Measurements from ENCODE around the gene AQP12A.

Gene AQP12A

GRCh38 chr2:240711701-240712100, 20.0 kb downstream of the AQP12A start:
- no peak for DNase-seq

- DNase-seq, result no peak
These were observed 20.5 kb downstream of the AQP12A start for GRCh38 chr2:240712121-240712520.

DNA sequence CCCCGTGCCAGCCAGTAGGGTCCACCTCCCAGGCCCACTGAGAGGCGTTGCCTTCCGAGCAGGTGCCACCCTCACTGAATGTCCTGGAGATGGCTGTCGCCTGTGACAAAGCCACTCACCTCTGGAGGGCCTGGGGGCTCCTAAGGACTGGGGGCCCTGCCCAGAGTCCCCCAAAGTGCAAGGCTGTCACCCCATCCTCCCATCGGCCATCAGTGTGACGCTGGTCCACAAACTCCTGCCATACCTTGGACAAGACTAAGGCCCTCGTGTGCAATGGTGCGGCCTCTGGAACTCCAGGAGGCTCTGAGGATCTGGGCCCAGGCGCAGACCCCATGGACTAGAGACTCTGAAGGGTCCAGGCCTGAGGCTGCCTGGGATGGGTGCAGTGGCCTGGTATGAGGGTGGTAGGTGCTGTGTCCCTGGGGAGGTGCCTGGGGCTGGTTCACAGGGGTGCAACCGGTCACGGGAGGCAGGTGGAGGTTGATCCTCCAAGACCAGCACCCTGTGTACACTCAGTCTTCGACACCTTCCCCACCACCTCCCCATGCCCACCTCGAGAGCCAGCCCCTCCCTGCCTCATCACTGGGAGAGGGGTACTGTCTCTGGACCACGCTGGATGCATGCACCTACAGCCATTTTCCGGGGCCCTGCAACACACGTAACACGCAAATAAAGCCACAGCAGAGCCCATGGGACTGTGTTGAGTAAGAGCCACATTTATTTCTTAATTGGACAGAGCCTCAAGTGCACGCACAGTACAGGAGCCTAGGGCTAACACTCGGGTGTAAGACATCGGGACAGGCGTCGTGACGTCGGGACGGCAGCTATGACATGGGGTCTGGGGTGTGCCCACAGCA, 21.6 kb downstream of the AQP12A start:
- no peak for DNase-seq

- DNase-seq, result no peak
These were observed 22.5 kb downstream of the AQP12A start for GRCh38 chr2:240713928-240714746.

DNA sequence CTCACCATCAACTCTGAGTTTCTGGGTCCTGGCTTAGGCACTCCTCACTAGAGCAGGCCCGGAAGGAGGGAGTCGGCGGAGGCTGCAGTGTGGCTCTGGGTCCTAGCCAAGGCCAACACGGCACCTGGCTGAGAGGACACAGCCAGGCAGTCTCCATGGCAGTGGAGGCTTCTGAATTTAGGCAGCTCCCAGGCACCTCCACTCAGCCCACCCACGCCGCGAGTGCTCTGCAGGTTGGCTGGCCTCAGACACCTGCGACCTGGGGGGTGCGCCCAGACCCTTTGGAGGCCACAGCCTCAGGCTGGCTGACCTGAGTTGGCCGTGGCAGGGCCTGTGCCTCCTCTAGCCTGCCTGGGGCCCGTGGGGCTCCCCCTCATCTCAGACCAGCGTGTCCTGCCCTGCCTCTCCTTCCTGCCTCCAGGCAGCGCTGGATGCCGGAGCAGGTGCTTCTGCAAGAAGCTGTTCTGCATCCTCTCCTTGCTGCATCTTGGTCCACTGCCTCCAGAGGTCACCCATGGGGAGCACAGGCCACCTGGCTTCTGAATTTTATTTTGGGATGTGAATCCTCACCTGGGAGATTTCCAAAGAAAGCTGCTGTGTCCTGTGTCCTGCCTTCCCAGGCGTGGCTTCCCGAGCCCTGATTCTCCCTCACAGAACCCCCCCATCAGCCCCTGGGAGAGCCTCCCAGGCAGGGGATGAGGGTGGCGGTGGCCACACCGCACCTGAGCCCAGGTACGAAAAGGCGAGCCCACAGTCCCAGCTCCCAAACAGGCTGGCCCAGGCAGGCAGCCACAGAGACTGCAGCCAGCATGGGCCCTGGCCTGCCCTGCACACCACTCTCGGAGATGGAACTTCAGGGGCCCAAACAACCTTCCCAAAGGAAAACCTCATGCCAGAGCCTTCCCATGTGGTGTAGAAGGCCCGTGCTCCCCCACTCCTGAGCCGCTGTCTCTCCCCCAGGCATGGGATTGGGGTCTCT, 23.4 kb downstream of the AQP12A start:
- DNase-seq, result no peak

DNA sequence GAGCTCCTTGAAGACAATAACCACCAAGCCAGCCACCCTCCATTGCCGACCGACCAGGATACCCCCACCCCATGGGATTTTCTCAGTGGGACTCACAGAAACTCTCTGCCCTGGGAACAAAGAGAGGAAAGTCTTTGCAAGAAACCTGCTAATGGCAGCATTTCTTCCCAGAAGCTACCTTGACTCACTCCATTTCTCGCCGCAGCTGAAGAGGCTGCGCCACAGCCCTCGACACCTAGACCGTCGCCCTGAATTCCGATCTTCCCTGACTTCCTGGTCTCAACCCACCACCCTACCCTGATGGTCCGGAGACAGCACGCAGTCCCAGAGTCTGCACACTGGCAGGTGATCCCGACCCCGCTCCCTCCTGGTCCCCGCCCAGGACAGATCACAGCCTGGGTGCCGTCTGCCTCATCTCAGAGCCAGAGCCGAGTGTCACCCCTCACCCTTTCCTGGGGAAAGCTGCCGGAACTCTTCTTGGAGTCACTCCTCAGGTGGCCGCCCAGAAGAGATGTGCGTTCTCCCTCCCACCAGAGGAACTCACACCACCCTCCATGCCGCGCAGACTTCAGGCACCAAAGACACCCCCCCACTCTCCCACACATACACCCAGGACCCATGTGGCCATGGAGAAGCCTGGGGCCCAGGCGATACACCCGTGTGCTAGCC, 24.6 kb downstream of the AQP12A start:
- DNase-seq, result no peak

DNA sequence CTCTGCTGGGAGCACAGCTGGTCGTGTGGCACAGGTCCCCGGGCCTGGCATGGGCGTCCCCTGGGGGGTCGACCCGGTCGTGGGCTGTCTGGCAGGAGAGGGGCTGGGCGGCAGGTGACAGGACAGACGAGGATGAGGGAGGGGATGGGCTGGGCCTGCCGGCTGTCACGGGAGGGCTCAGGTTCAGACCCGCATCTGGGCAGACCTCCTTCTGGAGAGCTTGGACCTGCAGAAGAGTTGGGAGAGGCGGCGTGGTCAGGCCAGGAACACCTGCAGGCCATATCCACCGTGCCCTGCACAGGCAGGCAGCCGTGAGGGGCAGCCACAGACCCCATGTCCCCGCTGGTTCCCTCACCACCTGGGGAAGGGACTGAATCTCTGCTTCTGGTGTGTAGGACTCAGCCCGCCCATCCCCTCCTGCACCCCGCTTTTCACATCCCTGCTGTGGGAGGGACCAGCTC, 25.5 kb downstream of the AQP12A start:
- no peak for DNase-seq

DNA sequence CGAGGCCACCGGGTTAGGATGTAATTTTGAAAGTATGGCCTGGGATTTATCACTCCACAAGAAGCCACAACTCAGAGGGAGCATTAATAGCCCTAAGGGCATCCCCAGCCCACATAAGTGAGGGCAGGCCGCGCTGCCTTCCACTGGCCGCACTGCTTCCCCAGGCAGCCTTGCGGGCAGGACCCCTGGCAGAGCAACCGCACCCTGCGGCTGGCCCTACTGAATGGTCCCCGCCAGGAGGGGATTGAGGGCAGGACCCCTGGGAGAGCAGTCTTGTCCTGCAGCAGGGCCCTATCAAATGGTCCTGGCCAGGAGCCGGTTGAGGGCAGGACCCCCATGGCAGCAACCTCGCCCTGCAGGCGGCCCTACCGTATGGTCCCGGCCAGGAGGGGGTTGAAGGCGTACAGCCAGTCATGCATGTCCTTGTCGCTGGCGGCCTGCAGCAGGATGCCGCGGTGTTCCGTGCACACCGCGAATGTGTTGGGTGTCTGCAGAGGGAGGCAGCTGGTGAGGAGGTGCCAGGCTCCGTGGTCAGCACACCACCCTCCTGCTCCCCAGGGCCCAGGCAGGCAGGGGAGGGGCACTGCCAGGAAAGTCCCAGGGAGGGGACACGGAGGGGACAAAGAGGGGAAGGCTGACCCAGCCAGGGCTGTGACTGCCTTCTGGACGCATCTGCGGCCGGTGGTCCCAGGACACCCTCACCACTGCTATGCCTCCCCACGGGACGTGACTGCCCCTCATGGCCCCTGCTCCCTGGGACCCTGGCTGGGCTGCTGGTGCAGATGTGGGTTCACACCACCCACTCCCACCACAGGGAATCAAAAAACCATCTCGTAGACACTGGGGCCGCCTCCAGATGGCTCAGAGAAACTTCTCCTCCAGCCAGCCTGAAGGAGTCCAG, 26.3 kb downstream of the AQP12A start:
- no peak for DNase-seq

DNA sequence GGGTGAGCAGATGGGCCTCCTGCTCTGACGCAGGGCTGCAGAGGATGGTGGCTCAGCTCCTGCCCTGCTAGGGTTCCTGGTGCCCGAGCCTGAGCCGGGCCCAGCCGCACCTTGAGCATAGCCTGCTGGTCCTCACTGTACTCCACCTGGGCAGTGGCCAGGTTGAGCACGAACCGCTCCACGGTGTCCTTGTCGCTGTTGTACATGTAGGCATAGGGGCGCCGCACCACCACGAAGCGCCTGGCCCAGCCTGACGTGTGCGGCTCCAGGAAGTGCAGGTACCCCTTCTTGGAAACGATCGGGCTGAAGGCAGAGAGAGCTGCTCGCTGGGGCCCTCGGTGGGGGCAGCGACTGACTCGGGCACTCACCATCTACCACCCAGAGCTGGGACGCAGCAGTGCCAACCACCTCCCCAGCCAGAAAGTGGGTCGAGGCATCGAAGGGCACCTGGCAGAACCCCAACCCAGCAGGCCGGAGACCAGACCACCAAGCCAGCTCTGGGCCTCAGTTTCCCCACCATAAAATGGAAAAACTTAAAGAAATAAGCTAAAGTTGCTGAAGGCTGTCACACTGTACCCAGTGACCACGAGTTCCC, 27.3 kb downstream of the AQP12A start:
- no peak for DNase-seq

- no peak for DNase-seq
These were observed 28.2 kb downstream of the AQP12A start for GRCh38 chr2:240719676-240720545.

DNA sequence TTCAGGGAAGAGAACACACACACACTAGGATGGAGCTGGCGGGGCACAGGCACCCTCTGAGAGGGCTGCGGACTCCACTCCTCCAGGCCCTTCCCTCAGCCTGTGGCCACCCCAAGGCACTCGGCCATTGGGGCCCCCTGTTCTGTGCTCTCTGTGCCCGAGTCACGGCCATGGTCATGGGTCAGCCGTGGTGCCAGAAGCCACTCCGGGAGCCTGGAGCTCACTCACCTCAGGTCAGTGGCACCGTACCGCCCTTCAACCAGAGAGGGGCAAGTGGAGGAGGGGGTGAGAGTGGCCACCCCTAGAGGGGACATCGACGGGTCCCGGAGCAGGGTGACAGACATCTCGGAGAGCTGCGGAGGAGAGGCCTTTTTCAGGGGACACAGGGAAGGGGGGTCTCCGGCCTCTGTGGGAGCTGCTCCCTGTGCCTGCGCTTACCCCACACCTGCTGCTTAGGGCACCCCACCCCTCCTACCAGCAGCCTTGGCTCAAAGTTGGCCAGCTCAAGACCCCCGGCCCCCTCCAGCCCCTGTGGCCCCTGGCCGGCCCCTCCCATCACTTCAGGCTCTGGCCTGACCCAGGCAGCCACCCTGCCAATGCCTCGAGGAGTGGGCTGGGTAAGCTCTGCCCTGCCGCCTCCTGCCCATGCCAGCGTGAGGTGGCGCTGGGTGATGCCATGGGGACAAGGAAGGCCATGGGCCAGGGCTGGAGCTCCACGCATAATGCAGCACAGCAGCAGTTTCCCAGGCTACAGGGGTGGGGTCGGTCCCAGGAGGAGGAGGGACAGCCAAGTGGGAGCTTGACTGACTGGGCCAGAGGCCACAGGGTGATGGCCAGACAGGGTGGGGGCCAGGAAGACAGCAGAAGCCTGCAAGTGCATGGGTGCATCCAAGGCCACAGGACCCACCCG, 29.3 kb downstream of the AQP12A start:
- no peak for DNase-seq

DNA sequence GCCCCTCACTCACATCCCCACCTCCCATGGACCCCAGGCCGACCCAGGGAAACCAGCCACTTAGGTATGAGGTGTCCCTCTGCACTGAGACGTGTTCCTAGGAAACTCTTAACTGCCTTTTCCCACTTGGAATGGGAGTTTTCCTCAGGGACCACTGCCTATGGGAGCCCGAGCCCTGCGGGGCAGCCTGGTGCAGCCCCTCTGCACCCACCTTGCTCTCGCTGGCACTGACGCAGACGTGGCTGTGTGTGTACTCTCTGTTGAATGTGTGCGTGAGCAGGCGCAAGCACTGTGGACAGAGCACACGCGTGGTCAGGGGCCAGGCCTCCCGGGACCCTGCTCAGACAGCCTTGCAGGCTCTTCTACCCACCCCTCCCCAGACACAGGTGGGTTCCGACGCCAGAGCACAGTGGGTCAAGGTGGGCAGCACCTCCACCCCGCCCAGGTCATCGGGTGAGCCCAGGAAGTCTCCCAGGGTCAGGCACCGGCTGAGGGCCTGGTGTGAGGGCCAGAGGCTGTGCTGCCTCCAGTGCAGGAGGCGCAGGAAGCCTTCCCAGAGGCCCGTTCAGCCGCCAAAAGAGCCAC, 30.0 kb downstream of the AQP12A start:
- no peak for DNase-seq

DNA sequence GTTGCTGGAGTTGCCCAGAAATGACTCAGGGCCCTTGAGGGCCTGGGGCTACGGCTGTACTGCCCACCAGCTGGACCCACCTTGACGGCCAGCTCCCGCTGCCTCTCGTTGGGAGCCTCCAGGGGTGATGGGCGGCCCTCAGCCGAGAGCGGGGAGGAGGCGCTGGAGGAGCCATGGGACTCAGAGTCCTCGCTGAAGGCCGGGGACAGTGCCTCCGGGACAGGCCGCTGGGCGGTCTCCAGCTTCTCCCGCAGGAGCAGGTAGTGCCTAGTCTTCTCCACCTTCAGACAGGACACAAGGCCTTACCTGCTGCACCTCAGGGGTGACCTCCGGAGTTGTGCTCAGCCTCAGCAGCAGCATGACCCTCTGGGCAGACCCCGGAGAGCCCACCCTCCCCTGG, 30.7 kb downstream of the AQP12A start:
- DNase-seq, result no peak

DNA sequence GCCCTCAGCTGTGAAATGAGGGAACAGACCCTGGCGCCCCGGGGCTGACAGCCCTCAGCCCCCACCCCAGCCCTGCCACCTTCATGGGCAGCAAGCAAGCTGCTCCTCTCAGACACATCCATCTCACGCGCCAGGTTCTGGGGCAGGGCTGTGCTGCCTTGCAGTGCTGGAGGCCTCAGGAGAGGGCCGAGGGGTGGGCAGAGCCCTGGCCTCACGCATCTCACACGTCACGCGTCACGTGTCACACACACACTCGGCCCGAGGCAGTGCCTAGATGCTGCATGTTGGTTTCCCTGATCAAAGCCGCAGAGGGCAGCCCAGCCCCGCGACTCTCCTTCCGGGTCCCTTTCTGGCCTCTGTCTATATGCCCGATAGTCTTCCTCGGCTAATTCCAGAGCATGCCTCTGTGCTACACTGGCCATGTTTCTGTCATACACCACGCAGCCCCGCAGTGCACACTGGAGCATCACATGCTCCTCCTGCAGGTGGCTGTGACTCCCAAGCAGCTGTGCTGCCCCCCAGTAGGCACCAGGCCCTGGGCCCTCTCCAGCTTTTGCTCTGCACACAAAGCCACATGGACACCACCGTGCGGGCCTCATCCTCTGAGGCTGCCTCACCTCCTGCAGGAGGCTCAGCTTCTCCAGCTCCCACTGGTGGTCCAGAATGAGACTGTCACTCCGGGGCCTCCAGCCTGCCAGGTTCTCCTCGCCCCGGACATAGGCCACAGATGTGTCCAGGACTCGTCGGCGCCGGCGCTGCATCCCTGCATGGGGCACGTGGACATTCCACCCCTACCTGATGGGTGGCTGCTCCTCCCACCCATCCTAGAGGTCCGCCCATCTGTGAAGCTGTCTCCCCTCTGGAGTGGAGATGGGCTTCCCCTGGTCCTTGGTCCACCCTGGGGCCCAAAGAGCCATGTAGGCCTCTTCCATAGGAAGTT, 31.4 kb downstream of the AQP12A start:
- no peak for DNase-seq

- DNase-seq, result no peak
These were observed 32.2 kb downstream of the AQP12A start for GRCh38 chr2:240723851-240724250.

- no peak for DNase-seq
These were observed 32.8 kb downstream of the AQP12A start for GRCh38 chr2:240724431-240724830.

DNA sequence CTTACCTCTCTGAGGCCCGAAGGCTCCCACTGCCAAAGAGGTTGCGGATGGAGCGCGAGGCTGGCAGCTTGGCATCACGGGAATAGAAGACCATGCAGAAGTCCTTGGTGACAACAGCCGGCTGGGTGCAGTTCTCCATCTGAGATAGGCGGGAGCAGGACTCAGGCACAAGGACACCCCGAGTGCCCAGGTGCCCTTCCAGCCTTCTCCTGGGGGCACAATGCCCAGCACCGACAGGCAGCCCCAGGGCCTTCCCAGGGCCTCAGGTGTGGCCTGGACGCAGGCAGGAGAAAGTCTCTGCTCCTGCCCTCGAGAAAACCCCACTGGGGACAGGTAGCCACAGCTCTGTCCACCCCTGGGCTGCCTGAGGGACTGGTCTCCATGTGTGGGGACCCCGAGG, 33.6 kb downstream of the AQP12A start:
- no peak for DNase-seq
